DOHH2 (cell line): ENCODE measurements around the gene C1orf216.

Experiments used
- EZH2phosphoT487 ChIP-seq: fragments of 200-600 bp; sonication (generic); IDR thresholded peaks from 2 replicates; pipeline ENCODE4 v1.6.1; 2017; ENCODE audit warnings: borderline replicate concordance, mild to moderate bottlenecking, antibody characterized with exemption, low read length, moderate library complexity, mixed read lengths
- TF ChIP-seq, protein P1 (sequence below): fragments of 200-600 bp; sonication (generic); IDR thresholded peaks from one replicate; pipeline ENCODE4 v1.5.1; 2014; ENCODE audit warnings: antibody characterized with exemption, mild to moderate bottlenecking, low read depth, low read length; ENCODE audit not compliant: poor library complexity, severe bottlenecking

DNA sequence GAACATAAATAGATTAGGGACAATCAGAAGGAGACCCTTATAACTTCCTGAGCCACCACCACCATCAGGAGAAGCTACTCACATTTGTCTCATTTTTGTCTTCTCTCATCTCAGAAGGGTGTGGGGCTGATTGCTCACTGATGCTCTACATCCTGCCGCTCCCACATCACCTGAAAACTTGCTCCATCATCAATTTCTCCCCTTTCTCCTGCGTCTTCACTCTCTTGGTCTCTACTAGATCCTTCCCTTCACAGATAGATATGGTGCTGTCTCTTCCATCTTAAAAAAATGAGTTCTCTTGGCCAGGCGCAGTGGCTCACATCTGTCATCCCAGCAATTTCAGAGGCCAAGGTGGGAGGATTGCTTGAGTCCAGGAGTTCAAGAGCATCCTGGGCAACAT, 38.4 kb downstream of the C1orf216 start:
- TF ChIP-seq, protein P1, sequence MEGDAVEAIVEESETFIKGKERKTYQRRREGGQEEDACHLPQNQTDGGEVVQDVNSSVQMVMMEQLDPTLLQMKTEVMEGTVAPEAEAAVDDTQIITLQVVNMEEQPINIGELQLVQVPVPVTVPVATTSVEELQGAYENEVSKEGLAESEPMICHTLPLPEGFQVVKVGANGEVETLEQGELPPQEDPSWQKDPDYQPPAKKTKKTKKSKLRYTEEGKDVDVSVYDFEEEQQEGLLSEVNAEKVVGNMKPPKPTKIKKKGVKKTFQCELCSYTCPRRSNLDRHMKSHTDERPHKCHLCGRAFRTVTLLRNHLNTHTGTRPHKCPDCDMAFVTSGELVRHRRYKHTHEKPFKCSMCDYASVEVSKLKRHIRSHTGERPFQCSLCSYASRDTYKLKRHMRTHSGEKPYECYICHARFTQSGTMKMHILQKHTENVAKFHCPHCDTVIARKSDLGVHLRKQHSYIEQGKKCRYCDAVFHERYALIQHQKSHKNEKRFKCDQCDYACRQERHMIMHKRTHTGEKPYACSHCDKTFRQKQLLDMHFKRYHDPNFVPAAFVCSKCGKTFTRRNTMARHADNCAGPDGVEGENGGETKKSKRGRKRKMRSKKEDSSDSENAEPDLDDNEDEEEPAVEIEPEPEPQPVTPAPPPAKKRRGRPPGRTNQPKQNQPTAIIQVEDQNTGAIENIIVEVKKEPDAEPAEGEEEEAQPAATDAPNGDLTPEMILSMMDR = no peak
- no peak for TF ChIP-seq EZH2phosphoT487
